ENCODE results near the gene SVIL. TPM values are rescaled to one million over a fixed set of nuclear protein-coding genes. Genes with fewer than 3 reads are reported as not detected.

SVIL gene
- total RNA-seq, 2 experiments from 2014 or later = 1.0 to 3.7 TPM

Small RNA genes lying within 50 kb of the gene (microRNA-seq; reads per million reads assigned to microRNA genes)
- gene MIR604 (not detected), gene MIR938 (not detected)

All from activated CD8-positive, alpha-beta memory T cell treated with anti-CD3 and anti-CD28 coated beads, Interleukin-2, amount 10 ng/mL, durations not matched to agents 7 days and 5 days (primary cell).